IMR-90 (cell line): ENCODE data around the gene SLC35G6. TPM values are rescaled to one million over a fixed set of nuclear protein-coding genes. Genes with fewer than 3 reads are reported as not detected.

Experiments
- ATAC-seq: fragments of 200-7000 bp; cut with Tn5 transposase; 2 replicates; pipeline ENCODE4 v1.9.1; 2020; ENCODE audit warnings: low read depth, mild to moderate bottlenecking, moderate library complexity
- BruUV-seq: library from RNA; stranded (reverse); fragments of 400-500 nt; replicated peaks from 2 replicates; lab custom pipeline; 2021; lab: Mats Ljungman, UMichigan
- CTCF ChIA-PET: fragments of 300-600 bp; formaldehyde crosslinking; extraction: SDS; loops from one replicate; lab custom pipeline; 2021; ENCODE audit warnings: antibody characterized with exemption; lab: Yijun Ruan, JAX
- POLR2A ChIA-PET: fragments of 300-600 bp; sonication (Branson Sonifier 250); formaldehyde crosslinking; loops from one replicate; lab custom pipeline; 2022; ENCODE audit warnings: antibody characterized with exemption; ENCODE audit not compliant: unreplicated experiment; lab: Charles Lee
- DNase-seq: peaks from one replicate; pipeline ENCODE4 v3.0.0; 2013
- H2AFZ ChIP-seq: replicated peaks from 2 replicates; pipeline ENCODE3; 2013; ENCODE audit warnings: low read length, mild to moderate bottlenecking; ENCODE audit not compliant: poor library complexity
- H2AK5ac ChIP-seq: 2 replicates; pipeline ENCODE4 v1.6.1; 2013; ENCODE audit warnings: low read depth, low read length, inconsistent platforms
- H2AK9ac ChIP-seq: replicated peaks from 2 replicates; pipeline ENCODE3; 2013; ENCODE audit warnings: mild to moderate bottlenecking, low read depth, low read length, moderate library complexity; ENCODE audit not compliant: poor library complexity
- H2BK120ac ChIP-seq: 2 replicates; pipeline ENCODE4 v1.6.1; 2013; ENCODE audit warnings: low read depth, low read length, inconsistent platforms
- H2BK15ac ChIP-seq: 3 replicates; pipeline ENCODE4 v1.6.1; 2013; ENCODE audit warnings: low read depth, low read length, inconsistent platforms
- H2BK20ac ChIP-seq: 2 replicates; pipeline ENCODE4 v1.6.1; 2013; ENCODE audit warnings: low read depth, mild to moderate bottlenecking, inconsistent platforms, low read length, moderate library complexity
- H2BK5ac ChIP-seq: 2 replicates; pipeline ENCODE4 v1.6.1; 2013; ENCODE audit warnings: mild to moderate bottlenecking, low read depth, low read length, inconsistent platforms; ENCODE audit not compliant: poor library complexity, severe bottlenecking
- H3K14ac ChIP-seq: replicated peaks from 2 replicates; pipeline ENCODE4 v1.6.1; 2013; ENCODE audit warnings: low read depth, low read length, inconsistent platforms
- H3K18ac ChIP-seq: 2 replicates; pipeline ENCODE4 v1.6.1; 2013; ENCODE audit warnings: low read depth, low read length, control low read depth
- H3K23ac ChIP-seq: 2 replicates; pipeline ENCODE4 v1.6.1; 2013; ENCODE audit warnings: low read depth, low read length, inconsistent platforms
- H3K27ac ChIP-seq: 2 replicates; pipeline ENCODE4 v1.5.1; 2013; ENCODE audit warnings: mild to moderate bottlenecking, control low read depth, low read length; ENCODE audit not compliant: insufficient read depth
- H3K27me3 ChIP-seq: 2 replicates; pipeline ENCODE4 v1.6.1; 2013; ENCODE audit warnings: low read length; ENCODE audit not compliant: control insufficient read depth, insufficient read depth
- H3K36me3 ChIP-seq: 2 replicates; pipeline ENCODE4 v1.6.1; 2013; ENCODE audit warnings: low read length, mixed read lengths; ENCODE audit not compliant: control insufficient read depth, insufficient read depth
- H3K4ac ChIP-seq: 2 replicates; pipeline ENCODE4 v1.6.1; 2013; ENCODE audit warnings: low read depth, low read length, inconsistent platforms
- H3K4me1 ChIP-seq: 2 replicates; pipeline ENCODE4 v1.6.1; 2013; ENCODE audit warnings: low read length, mixed read lengths; ENCODE audit not compliant: control insufficient read depth, insufficient read depth
- H3K4me2 ChIP-seq: 2 replicates; pipeline ENCODE4 v1.6.1; 2013; ENCODE audit warnings: low read depth, mild to moderate bottlenecking, control low read depth, low read length, moderate library complexity
- H3K4me3 ChIP-seq: 2 replicates; pipeline ENCODE4 v1.5.1; 2013; ENCODE audit warnings: low read depth, mild to moderate bottlenecking, control low read depth, low read length, moderate library complexity; ENCODE audit not compliant: insufficient read depth
- H3K56ac ChIP-seq: 2 replicates; pipeline ENCODE4 v1.6.1; 2013; ENCODE audit warnings: low read length, inconsistent platforms; ENCODE audit not compliant: insufficient read depth; ENCODE audit errors: extremely low read depth
- H3K79me1 ChIP-seq, 2 experiments: 2 replicates each; pipeline ENCODE4 v1.6.1; 2013; ENCODE audit warnings: low read length in 2 of 2, inconsistent platforms in 1 of 2, low read depth in 1 of 2
- H3K9ac ChIP-seq: 2 replicates; pipeline ENCODE4 v1.6.1; 2013; ENCODE audit warnings: low read depth, low read length, control low read depth
- H3K9me1 ChIP-seq: 2 replicates; pipeline ENCODE4 v1.6.1; 2013; ENCODE audit warnings: low read length, inconsistent platforms; ENCODE audit not compliant: insufficient read depth
- H3K9me3 ChIP-seq: 2 replicates; pipeline ENCODE4 v1.6.1; 2013; ENCODE audit warnings: low read length; ENCODE audit not compliant: control insufficient read depth, insufficient read depth
- H4K20me1 ChIP-seq: 2 replicates; pipeline ENCODE4 v1.6.1; 2013; ENCODE audit warnings: low read length, inconsistent platforms; ENCODE audit not compliant: insufficient read depth
- H4K5ac ChIP-seq: 2 replicates; pipeline ENCODE4 v1.6.1; 2013; ENCODE audit warnings: mild to moderate bottlenecking, low read depth, low read length, control low read depth
- H4K8ac ChIP-seq, 2 experiments: 2 replicates each; pipeline ENCODE4 v1.6.1; 2013; ENCODE audit warnings: low read depth in 2 of 2, low read length in 2 of 2, control low read depth in 1 of 2, inconsistent platforms in 1 of 2
- H4K91ac ChIP-seq: 2 replicates; pipeline ENCODE4 v1.6.1; 2013; ENCODE audit warnings: low read depth, low read length, inconsistent platforms; ENCODE audit not compliant: insufficient read depth
- BHLHE40 ChIP-seq: fragments of 150-350 bp; IDR thresholded peaks from 2 replicates; pipeline ENCODE4 v1.6.1; 2016; ENCODE audit warnings: mild to moderate bottlenecking, low read depth, low read length
- CHD1 ChIP-seq: IDR thresholded peaks from 2 replicates; pipeline ENCODE4 v1.6.1; 2012; ENCODE audit warnings: low read depth, low read length, improper control_type of control experiment
- CTCF ChIP-seq: conservative IDR thresholded peaks from 2 replicates; pipeline ENCODE4 v1.5.1; 2012; ENCODE audit warnings: mild to moderate bottlenecking, low read depth, low read length, improper control_type of control experiment
- FOS ChIP-seq: fragments of 150-350 bp; IDR thresholded peaks from 2 replicates; pipeline ENCODE4 v1.6.1; 2016; ENCODE audit warnings: low read depth, low read length
- MAFK ChIP-seq: IDR thresholded peaks from 2 replicates; pipeline ENCODE4 v1.6.1; 2012; ENCODE audit warnings: low read depth, low read length, improper control_type of control experiment
- MXI1 ChIP-seq: IDR thresholded peaks from 2 replicates; pipeline ENCODE4 v1.6.1; 2012; ENCODE audit warnings: low read depth, mild to moderate bottlenecking, low read length, moderate library complexity, borderline replicate concordance
- NFE2L2 ChIP-seq: fragments of 150-350 bp; IDR thresholded peaks from 2 replicates; pipeline ENCODE4 v1.6.1; 2016; ENCODE audit warnings: low read depth, mild to moderate bottlenecking, low read length
- POLR2A ChIP-seq: IDR thresholded peaks from 2 replicates; pipeline ENCODE4 v1.6.1; 2012; ENCODE audit warnings: mild to moderate bottlenecking, low read depth, low read length
- RFX5 ChIP-seq: IDR thresholded peaks from 2 replicates; pipeline ENCODE4 v1.8.0; 2012; ENCODE audit warnings: low read depth, mild to moderate bottlenecking, low read length, moderate library complexity
- SMC3 ChIP-seq: fragments of 150-350 bp; IDR thresholded peaks from 2 replicates; pipeline ENCODE4 v1.6.1; 2016; ENCODE audit warnings: low read depth, mild to moderate bottlenecking, antibody characterized with exemption, low read length, moderate library complexity
- WGBS, 2 experiments: methylation state at CpG; one replicate each; pipeline versions ENCODE4 v1.1.5 to v1.1.7; 2013; ENCODE audit warnings: missing lambda C conversion rate in 2 of 2; ENCODE audit not compliant: insufficient read length in 1 of 2; ENCODE audit errors: extremely low coverage in 2 of 2; 5-methylcytosine and 5-hydroxymethylcytosine counted together
- dilution Hi-C: fragments of 300-500 bp; cut with HindIII; formaldehyde crosslinking; loops from one replicate; pipeline ENCODE4 v1.14.3; 2018; ENCODE audit warnings: low sequenced_read_pairs; ENCODE audit not compliant: unreplicated experiment
- in situ Hi-C: fragments of 300-500 bp; cut with MboI; formaldehyde crosslinking; loops from 3 replicates; pipeline ENCODE4 v1.14.3; 2019; ENCODE audit warnings: low sequenced_read_pairs, inconsistent platforms, mixed read lengths
- intact Hi-C: fragments of 100-400 bp; cut with micrococcal nuclease; formaldehyde crosslinking; loops from 2 replicates; pipeline ENCODE4 v1.10.0; 2022
- polyA plus RNA-seq, 3 experiments: library from polyadenylated mRNA; depleted of rRNA; stranded (reverse); fragments of >200 nt; gene quantifications; 2 replicates each; pipeline ENCODE4 v1.2.3, GENCODE V29; 2012; ENCODE audit warnings: low replicate concordance in 1 of 3
- total RNA-seq: library from RNA; depleted of rRNA; stranded (reverse); fragments of >200 nt; gene quantifications from 2 replicates; pipeline ENCODE4 v1.2.3, GENCODE V29; 2012
- TF ChIP-seq, protein P1 (sequence below): fragments of 150-350 bp; IDR thresholded peaks from 2 replicates; pipeline ENCODE4 v1.6.1; 2016; ENCODE audit warnings: low read depth, mild to moderate bottlenecking, low read length, moderate library complexity, borderline replicate concordance

Gene SLC35G6
- total and polyA plus RNA-seq, 2 of the 4 experiments (the other 2 are of a cell fraction): not detected

DNA sequence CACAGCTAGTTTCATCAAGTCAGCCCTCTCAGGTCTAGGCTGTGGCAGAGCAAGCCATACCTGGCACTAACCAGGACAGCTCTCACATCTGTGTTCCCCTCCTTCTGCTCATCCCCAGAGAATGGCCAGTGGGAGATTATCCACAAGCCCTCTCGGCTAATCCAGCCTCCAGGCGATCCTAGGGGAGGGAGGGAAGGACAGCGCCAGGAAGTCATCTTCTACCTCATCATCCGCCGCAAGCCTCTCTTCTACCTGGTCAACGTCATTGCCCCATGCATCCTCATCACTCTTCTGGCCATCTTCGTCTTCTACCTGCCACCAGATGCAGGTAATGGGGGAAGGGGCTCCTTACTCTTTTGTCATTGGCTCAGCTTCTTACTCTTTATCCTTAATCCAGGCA is 32.8 kb upstream of the SLC35G6 start:
- Histone ChIP-seq H3K4me2 (no peak overlapping the region), H4K91ac (no peak overlapping the region), H2AK5ac (no peak overlapping the region), H3K9me3 (no peaks in the 10 kb centered on the region), H3K23ac (no peak overlapping the region), H4K5ac (no peak overlapping the region), H3K9me1 (0 out of 2 replicates have a peak, but pooled peaks cover 8% of the 10 kb centered on the region), H3K56ac (no peak overlapping the region), H3K18ac (no peak overlapping the region), H3K14ac (no peak overlapping the region), H3K36me3 (no peaks in the 10 kb centered on the region), H3K79me1 (no peaks in the 10 kb centered on the region), H3K27ac (no peak overlapping the region), H2AK9ac (no peak overlapping the region), H2BK20ac (no peak overlapping the region), H2BK5ac (no peak overlapping the region), H3K4me3 (no peak overlapping the region), H4K20me1 (no peaks in the 10 kb centered on the region), H3K27me3 (peaks cover 27% of the 10 kb centered on the region), H2BK120ac (no peak overlapping the region), H3K4ac (no peak overlapping the region), H2AFZ (no peak overlapping the region), H4K8ac (no peak overlapping the region), H3K9ac (no peak overlapping the region), H2BK15ac (no peak overlapping the region), H3K4me1 (peaks cover 17% of the 10 kb centered on the region)
- dilution Hi-C loops: no loop called here
- in situ Hi-C loops: no loop called here
- DNase-seq (no peak), ATAC-seq (no peak)
- no TSS peak for BruUV-seq
- WGBS, 2 experiments: no CpG with 5 or more reads among the region's 7 CpGs
- intact Hi-C loops: no loop called here
- ChIA-PET POLR2A (no interaction called here), CTCF (no interaction called here)
- TF ChIP-seq, protein P1, sequence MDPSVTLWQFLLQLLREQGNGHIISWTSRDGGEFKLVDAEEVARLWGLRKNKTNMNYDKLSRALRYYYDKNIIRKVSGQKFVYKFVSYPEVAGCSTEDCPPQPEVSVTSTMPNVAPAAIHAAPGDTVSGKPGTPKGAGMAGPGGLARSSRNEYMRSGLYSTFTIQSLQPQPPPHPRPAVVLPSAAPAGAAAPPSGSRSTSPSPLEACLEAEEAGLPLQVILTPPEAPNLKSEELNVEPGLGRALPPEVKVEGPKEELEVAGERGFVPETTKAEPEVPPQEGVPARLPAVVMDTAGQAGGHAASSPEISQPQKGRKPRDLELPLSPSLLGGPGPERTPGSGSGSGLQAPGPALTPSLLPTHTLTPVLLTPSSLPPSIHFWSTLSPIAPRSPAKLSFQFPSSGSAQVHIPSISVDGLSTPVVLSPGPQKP: no peak
- TF ChIP-seq CHD1: no peak
- no peak for TF ChIP-seq MXI1
- no peak for TF ChIP-seq NFE2L2
- no peak for TF ChIP-seq SMC3
- TF ChIP-seq POLR2A: no peak
- no peak for TF ChIP-seq MAFK
- no peak for TF ChIP-seq FOS
- no peak for TF ChIP-seq CTCF
- TF ChIP-seq BHLHE40: no peak
- no peak for TF ChIP-seq RFX5
